GM23338 (cell line): ENCODE results near the gene PTPRA. TPM values are rescaled to one million over a fixed set of nuclear protein-coding genes. Genes with fewer than 3 reads are reported as not detected.

ENCODE experiments used
- ATAC-seq: fragments of 200-7000 bp; cut with Tn5 transposase; 3 replicates; pipeline ENCODE4 v1.9.1; 2020
- DNase-seq: peaks from one replicate; pipeline ENCODE4 v3.0.0-alpha.2; 2015; ENCODE audit warnings: low spot score
- H2AFZ ChIP-seq: fragments of 200-600 bp; sonication (generic); 2 replicates; pipeline ENCODE4 v1.8.0; 2016; ENCODE audit warnings: antibody characterized with exemption, mild to moderate bottlenecking, moderate library complexity
- H3F3A ChIP-seq: fragments of 200-600 bp; sonication (generic); replicated peaks from 2 replicates; pipeline ENCODE4 v1.8.0; 2017; ENCODE audit warnings: antibody characterized with exemption, mixed run types, low read depth
- H3K27ac ChIP-seq: fragments of 200-600 bp; sonication (generic); 2 replicates; pipeline ENCODE4 v1.6.1; 2016; ENCODE audit warnings: low read depth
- H3K27me3 ChIP-seq: fragments of 200-600 bp; sonication (generic); 2 replicates; pipeline ENCODE4 v1.8.0; 2016; ENCODE audit warnings: mild to moderate bottlenecking, mixed run types, moderate library complexity; ENCODE audit not compliant: insufficient read depth
- H3K36me3 ChIP-seq: fragments of 200-600 bp; sonication (generic); 2 replicates; pipeline ENCODE4 v1.8.0; 2016; ENCODE audit warnings: mild to moderate bottlenecking; ENCODE audit not compliant: insufficient read depth
- H3K4me1 ChIP-seq: fragments of 200-600 bp; sonication (generic); 2 replicates; pipeline ENCODE4 v1.8.0; 2016; ENCODE audit warnings: mild to moderate bottlenecking, moderate library complexity; ENCODE audit not compliant: insufficient read depth
- H3K4me2 ChIP-seq: fragments of 200-600 bp; sonication (generic); 2 replicates; pipeline ENCODE4 v1.7.1; 2017; ENCODE audit warnings: mixed run types
- H3K4me3 ChIP-seq: fragments of 200-600 bp; sonication (generic); 2 replicates; pipeline ENCODE4 v1.6.1; 2016; ENCODE audit warnings: mixed run types
- H3K79me2 ChIP-seq: fragments of 200-600 bp; sonication (generic); replicated peaks from 2 replicates; pipeline ENCODE4 v1.8.0; 2017; ENCODE audit warnings: mild to moderate bottlenecking; ENCODE audit not compliant: insufficient read depth
- H3K9me2 ChIP-seq: fragments of 200-600 bp; sonication (generic); 2 replicates; pipeline ENCODE4 v1.8.0; 2017; ENCODE audit not compliant: insufficient read depth
- H4K20me1 ChIP-seq: fragments of 200-600 bp; sonication (generic); replicated peaks from 2 replicates; pipeline ENCODE4 v1.8.0; 2017; ENCODE audit warnings: mild to moderate bottlenecking; ENCODE audit not compliant: insufficient read depth
- H3K27ac Mint-ChIP-seq: 2 replicates; pipeline ENCODE4 v1.8.0; 2020; ENCODE audit warnings: inconsistent platforms, mild to moderate bottlenecking, moderate library complexity, mixed read lengths
- H3K27me3 Mint-ChIP-seq: 3 replicates; pipeline ENCODE4 v1.8.0; 2022; ENCODE audit warnings: low read depth, mild to moderate bottlenecking, moderate library complexity, mixed read lengths, inconsistent platforms; ENCODE audit not compliant: insufficient read depth, poor library complexity
- H3K36me3 Mint-ChIP-seq: 3 replicates; pipeline ENCODE4 v1.8.0; 2021; ENCODE audit warnings: low read depth, mild to moderate bottlenecking, inconsistent platforms, moderate library complexity, mixed read lengths
- H3K4me1 Mint-ChIP-seq: 3 replicates; pipeline ENCODE4 v1.8.0; 2020; ENCODE audit warnings: mild to moderate bottlenecking, inconsistent platforms, mixed read lengths
- H3K4me3 Mint-ChIP-seq: 3 replicates; pipeline ENCODE4 v1.8.0; 2021; ENCODE audit warnings: moderate library complexity, mild to moderate bottlenecking, inconsistent platforms, mixed read lengths
- H3K9me3 Mint-ChIP-seq: 3 replicates; pipeline ENCODE4 v1.8.0; 2020; ENCODE audit warnings: moderate library complexity, mild to moderate bottlenecking, inconsistent platforms, mixed read lengths
- CREB1 ChIP-seq: fragments of 250-450 bp; sonication (Bioruptor Pico); IDR thresholded peaks from 2 replicates; pipeline ENCODE4 v1.5.0; 2020; ENCODE audit warnings: low read depth, mild to moderate bottlenecking, moderate library complexity
- CTCF ChIP-seq, 2 experiments: fragments of 200-600 bp in 1 of 2; sonication (generic) in 1 of 2; conservative IDR thresholded peaks; 2 replicates each; pipeline versions ENCODE4 v1.5.1 to v1.6.1; 2016 to 2017; ENCODE audit warnings: antibody characterized with exemption in 2 of 2, low read depth in 2 of 2, mild to moderate bottlenecking in 2 of 2, moderate library complexity in 1 of 2
- EZH2 ChIP-seq: fragments of 200-600 bp; sonication (generic); IDR thresholded peaks from one replicate; pipeline ENCODE4 v1.8.0; 2017; ENCODE audit warnings: antibody characterized with exemption, mild to moderate bottlenecking, low read depth; ENCODE audit not compliant: unreplicated experiment
- EZH2phosphoT487 ChIP-seq: fragments of 200-600 bp; sonication (generic); IDR thresholded peaks from one replicate; pipeline ENCODE4 v1.8.1; 2018; ENCODE audit warnings: antibody characterized with exemption; ENCODE audit not compliant: unreplicated experiment
- JUNB ChIP-seq: IDR thresholded peaks from one replicate; pipeline ENCODE4 v1.6.1; 2016; ENCODE audit warnings: antibody characterized with exemption; ENCODE audit not compliant: unreplicated experiment
- NANOG ChIP-seq: IDR thresholded peaks from 2 replicates; pipeline ENCODE4 v1.6.1; 2016; ENCODE audit warnings: antibody characterized with exemption, borderline replicate concordance
- POLR2AphosphoS5 ChIP-seq: IDR thresholded peaks from 2 replicates; pipeline ENCODE4 v1.6.1; 2016; ENCODE audit warnings: antibody characterized with exemption, low read depth
- REST ChIP-seq: IDR thresholded peaks from one replicate; pipeline ENCODE4 v1.6.1; 2018; ENCODE audit warnings: antibody characterized with exemption; ENCODE audit not compliant: unreplicated experiment
- STAT1 ChIP-seq: IDR thresholded peaks from one replicate; pipeline ENCODE4 v1.6.1; 2016; ENCODE audit warnings: antibody characterized with exemption; ENCODE audit not compliant: unreplicated experiment
- ZNF114 ChIP-seq: fragments of 250-450 bp; sonication (Bioruptor Pico); IDR thresholded peaks from 2 replicates; pipeline ENCODE4 v1.5.0; 2020; ENCODE audit warnings: mild to moderate bottlenecking, moderate library complexity
- ZNF331 ChIP-seq: fragments of 250-450 bp; sonication (Bioruptor Pico); IDR thresholded peaks from 2 replicates; pipeline ENCODE4 v1.5.0; 2020; ENCODE audit warnings: low read depth, mild to moderate bottlenecking, moderate library complexity
- polyA plus RNA-seq: library from polyadenylated mRNA; unstranded; fragments of >200 nt; fragmentation: Nextera tagmentation; extraction: Ambion mirVana; gene quantifications from 2 replicates; pipeline ENCODE4 v1.2.1, GENCODE V29; 2016
- total RNA-seq: library from RNA; depleted of rRNA; stranded (reverse); fragments of >200 nt; shearing (Covaris generic); gene quantifications from 2 replicates; pipeline ENCODE4 v1.2.3, GENCODE V29; 2014
- TF ChIP-seq, protein P1 (sequence below): IDR thresholded peaks from 2 replicates; pipeline ENCODE4 v1.6.1; 2016; ENCODE audit warnings: antibody characterized with exemption
- TF ChIP-seq, protein P2 (sequence below): fragments of 250-450 bp; sonication (Bioruptor Pico); IDR thresholded peaks from 2 replicates; pipeline ENCODE4 v1.5.0; 2020; ENCODE audit warnings: mild to moderate bottlenecking, moderate library complexity

Gene PTPRA
- total and polyA plus RNA-seq, 2 experiments from 2014 or later, result 37.8 to 39.3 TPM

GRCh38 chr20:2932498-2932897 lies 59.2 kb downstream of the PTPRA start:
- no peak overlapping the region for H3K27ac ChIP-seq
- H3K27ac Mint-ChIP-seq, result no peak overlapping the region
- H3K4me3 ChIP-seq, result no peak overlapping the region
- no peaks in the 10 kb centered on the region for H3F3A ChIP-seq
- no peaks in the 10 kb centered on the region for H3K27me3 ChIP-seq
- no peaks in the 10 kb centered on the region for H3K79me2 ChIP-seq
- no peaks in the 10 kb centered on the region for H3K9me3 Mint-ChIP-seq
- no peaks in the 10 kb centered on the region for H3K36me3 ChIP-seq
- ATAC-seq, result no peak
- no peaks in the 10 kb centered on the region for H3K27me3 Mint-ChIP-seq
- no peaks in the 10 kb centered on the region for H3K4me1 ChIP-seq
- no peaks in the 10 kb centered on the region for H3K4me1 Mint-ChIP-seq
- H3K4me2 ChIP-seq, result no peak overlapping the region
- H3K4me3 Mint-ChIP-seq, result no peak overlapping the region
- TF ChIP-seq ZNF114 (CRISPR knock-in tag), result no peak
- TF ChIP-seq STAT1, result no peak
- no peak for TF ChIP-seq ZNF331
- no peak for TF ChIP-seq POLR2AphosphoS5
- TF ChIP-seq REST, result no peak
- no peak for TF ChIP-seq CTCF (conservative IDR thresholded peaks at IDR 0.05; ENCODE audit: low read depth in 2 of 2)
- TF ChIP-seq EZH2, result no peak
- TF ChIP-seq, protein P1, sequence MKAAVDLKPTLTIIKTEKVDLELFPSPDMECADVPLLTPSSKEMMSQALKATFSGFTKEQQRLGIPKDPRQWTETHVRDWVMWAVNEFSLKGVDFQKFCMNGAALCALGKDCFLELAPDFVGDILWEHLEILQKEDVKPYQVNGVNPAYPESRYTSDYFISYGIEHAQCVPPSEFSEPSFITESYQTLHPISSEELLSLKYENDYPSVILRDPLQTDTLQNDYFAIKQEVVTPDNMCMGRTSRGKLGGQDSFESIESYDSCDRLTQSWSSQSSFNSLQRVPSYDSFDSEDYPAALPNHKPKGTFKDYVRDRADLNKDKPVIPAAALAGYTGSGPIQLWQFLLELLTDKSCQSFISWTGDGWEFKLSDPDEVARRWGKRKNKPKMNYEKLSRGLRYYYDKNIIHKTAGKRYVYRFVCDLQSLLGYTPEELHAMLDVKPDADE, result no peak
- TF ChIP-seq JUNB, result no peak
- TF ChIP-seq, protein P2, sequence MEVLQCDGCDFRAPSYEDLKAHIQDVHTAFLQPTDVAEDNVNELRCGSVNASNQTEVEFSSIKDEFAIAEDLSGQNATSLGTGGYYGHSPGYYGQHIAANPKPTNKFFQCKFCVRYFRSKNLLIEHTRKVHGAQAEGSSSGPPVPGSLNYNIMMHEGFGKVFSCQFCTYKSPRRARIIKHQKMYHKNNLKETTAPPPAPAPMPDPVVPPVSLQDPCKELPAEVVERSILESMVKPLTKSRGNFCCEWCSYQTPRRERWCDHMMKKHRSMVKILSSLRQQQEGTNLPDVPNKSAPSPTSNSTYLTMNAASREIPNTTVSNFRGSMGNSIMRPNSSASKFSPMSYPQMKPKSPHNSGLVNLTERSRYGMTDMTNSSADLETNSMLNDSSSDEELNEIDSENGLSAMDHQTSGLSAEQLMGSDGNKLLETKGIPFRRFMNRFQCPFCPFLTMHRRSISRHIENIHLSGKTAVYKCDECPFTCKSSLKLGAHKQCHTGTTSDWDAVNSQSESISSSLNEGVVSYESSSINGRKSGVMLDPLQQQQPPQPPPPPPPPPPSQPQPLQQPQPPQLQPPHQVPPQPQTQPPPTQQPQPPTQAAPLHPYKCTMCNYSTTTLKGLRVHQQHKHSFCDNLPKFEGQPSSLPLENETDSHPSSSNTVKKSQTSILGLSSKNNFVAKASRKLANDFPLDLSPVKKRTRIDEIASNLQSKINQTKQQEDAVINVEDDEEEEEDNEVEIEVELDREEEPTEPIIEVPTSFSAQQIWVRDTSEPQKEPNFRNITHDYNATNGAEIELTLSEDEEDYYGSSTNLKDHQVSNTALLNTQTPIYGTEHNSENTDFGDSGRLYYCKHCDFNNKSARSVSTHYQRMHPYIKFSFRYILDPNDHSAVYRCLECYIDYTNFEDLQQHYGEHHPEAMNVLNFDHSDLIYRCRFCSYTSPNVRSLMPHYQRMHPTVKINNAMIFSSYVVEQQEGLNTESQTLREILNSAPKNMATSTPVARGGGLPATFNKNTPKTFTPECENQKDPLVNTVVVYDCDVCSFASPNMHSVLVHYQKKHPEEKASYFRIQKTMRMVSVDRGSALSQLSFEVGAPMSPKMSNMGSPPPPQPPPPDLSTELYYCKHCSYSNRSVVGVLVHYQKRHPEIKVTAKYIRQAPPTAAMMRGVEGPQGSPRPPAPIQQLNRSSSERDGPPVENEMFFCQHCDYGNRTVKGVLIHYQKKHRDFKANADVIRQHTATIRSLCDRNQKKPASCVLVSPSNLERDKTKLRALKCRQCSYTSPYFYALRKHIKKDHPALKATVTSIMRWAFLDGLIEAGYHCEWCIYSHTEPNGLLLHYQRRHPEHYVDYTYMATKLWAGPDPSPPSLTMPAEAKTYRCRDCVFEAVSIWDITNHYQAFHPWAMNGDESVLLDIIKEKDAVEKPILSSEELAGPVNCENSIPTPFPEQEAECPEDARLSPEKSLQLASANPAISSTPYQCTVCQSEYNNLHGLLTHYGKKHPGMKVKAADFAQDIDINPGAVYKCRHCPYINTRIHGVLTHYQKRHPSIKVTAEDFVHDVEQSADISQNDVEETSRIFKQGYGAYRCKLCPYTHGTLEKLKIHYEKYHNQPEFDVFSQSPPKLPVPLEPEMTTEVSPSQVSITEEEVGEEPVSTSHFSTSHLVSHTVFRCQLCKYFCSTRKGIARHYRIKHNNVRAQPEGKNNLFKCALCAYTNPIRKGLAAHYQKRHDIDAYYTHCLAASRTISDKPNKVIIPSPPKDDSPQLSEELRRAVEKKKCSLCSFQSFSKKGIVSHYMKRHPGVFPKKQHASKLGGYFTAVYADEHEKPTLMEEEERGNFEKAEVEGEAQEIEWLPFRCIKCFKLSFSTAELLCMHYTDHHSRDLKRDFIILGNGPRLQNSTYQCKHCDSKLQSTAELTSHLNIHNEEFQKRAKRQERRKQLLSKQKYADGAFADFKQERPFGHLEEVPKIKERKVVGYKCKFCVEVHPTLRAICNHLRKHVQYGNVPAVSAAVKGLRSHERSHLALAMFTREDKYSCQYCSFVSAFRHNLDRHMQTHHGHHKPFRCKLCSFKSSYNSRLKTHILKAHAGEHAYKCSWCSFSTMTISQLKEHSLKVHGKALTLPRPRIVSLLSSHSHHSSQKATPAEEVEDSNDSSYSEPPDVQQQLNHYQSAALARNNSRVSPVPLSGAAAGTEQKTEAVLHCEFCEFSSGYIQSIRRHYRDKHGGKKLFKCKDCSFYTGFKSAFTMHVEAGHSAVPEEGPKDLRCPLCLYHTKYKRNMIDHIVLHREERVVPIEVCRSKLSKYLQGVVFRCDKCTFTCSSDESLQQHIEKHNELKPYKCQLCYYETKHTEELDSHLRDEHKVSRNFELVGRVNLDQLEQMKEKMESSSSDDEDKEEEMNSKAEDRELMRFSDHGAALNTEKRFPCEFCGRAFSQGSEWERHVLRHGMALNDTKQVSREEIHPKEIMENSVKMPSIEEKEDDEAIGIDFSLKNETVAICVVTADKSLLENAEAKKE (CRISPR knock-in tag), result no peak
- no peak for TF ChIP-seq NANOG
- TF ChIP-seq CREB1 (CRISPR knock-in tag), result no peak
- TF ChIP-seq EZH2phosphoT487, result no peak
- H4K20me1 ChIP-seq, result no peaks in the 10 kb centered on the region; the same call in none of the 2 replicates
- H2AFZ ChIP-seq, result no peak overlapping the region
- H3K36me3 Mint-ChIP-seq, result peaks cover 7% of the 10 kb centered on the region; the same call in 2 of the 3 replicates
- 0 out of 2 replicates have a peak, but pooled peaks cover 3% of the 10 kb centered on the region for H3K9me2 ChIP-seq
- no peak for DNase-seq
